GM19351 (cell line): ENCODE measurements around the gene EMP3.
"Not testable (repeated sequence)": the region's sequence is repeated elsewhere in the genome, so short reads cannot be mapped to it uniquely, and the experiment has no call there.

ENCODE experiments used
- ATAC-seq: cut with Tn5 transposase; IDR thresholded peaks from one replicate; pipeline ENCODE4 v1.9.1; 2021; ENCODE audit warnings: mild to moderate bottlenecking, moderate library complexity; ENCODE audit not compliant: unreplicated experiment

EMP3 gene

DNA sequence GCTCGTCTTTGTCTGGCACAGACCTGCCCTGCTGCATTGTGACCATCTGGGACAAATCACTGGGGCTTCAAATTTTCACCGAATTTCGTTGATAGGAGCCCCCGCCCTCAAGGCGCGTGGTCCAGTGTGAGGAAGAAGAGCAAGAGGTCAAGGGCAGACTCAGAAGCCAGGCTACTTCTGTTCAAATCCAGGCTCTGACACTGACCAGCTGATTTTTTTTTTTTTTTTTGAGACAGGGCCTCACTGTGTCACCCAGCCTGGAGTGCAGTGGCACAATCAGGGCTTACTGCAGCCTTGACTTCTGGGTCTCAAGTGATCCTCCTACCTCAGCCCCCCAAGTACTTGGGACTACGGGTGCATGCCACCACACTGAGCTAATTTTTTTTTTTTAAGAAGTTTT, 46.0 kb downstream of the EMP3 start:
- no peak for ATAC-seq

DNA sequence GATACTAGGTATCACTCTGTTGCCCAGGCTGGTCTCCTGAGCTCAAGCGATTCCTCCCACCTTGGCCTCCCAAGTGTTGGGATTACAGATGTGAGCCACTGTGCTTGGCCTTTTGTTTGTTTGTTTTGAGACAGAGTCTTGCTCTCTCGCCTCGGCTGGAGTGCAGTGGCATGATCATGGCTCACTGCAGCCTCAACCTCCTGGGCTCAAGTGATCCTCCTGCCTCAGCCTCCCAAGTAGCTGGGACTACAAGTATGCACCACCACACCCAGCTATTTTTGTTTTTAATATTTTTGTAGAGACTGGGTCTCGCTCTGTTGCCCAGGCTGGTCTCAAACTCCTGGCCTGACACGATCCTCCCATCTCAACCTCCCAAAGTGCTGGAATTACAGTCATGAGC, 46.4 kb downstream of the EMP3 start:
- not testable (repeated sequence) for ATAC-seq

- no peak for ATAC-seq
Measured at GRCh38 chr19:48372904-48373303, 47.6 kb downstream of the EMP3 start.

DNA sequence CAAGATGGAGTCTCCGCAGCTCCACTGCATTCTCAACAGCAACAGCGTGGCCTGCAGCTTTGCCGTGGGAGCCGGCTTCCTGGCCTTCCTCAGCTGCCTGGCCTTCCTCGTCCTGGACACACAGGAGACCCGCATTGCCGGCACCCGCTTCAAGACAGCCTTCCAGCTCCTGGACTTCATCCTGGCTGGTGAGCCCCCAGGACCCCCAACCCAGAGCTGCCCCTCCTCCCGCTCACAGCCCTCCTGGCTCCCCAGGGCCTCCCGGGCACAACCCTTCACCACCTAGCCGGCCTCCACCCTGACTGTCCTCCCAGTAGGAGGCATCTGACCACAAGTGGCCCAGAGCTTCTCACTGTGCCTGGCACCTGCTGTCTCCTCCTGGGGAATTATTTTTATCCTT, 48.2 kb downstream of the EMP3 start:
- ATAC-seq = no peak

DNA sequence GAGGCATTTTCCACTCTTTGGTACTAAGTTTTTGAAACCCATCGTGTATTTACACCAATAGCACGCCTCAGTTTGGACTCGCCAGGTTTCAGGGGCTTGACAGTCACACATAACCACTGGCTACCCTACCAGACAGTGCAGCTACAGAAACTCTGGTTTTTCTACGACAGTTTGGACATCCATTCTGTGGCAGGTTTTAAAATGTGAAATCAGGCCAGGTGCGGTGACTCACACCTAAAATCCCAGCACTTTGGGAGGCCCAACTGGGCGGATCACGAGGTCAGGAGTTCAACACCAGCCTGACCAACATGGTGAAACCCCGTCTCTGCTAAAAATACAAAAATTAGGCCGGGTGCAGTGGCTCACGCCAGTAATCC, 52.8 kb downstream of the EMP3 start:
- no peak for ATAC-seq

DNA sequence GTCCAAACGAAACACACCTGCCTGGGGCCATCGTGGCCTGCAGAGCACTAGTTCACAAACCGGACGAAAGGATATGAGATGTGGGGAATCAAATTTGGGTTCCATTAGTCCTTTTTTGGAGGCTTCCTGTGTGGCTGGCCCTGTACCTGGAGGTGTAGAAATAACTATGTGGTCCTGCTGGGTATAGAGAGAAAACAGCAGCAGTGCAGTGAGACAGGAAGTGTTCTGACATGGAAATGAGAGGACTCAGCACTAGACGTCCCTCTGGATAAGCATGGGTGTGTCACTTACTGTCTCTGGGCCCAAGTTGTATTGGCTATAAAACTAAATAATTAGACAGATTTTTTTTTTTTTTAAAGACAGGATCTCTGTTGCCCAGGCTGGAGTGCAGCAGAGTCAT, 53.7 kb downstream of the EMP3 start:
- no peak for ATAC-seq
